H1 (cell line): ENCODE results near the gene RBL1. TPM values are rescaled to one million over a fixed set of nuclear protein-coding genes. Genes with fewer than 3 reads are reported as not detected.

ENCODE experiments used
- ATF3 ChIP-seq: IDR thresholded peaks from 2 replicates; pipeline ENCODE4 v1.6.1; 2011; ENCODE audit warnings: low read depth, mild to moderate bottlenecking, low read length; ENCODE audit not compliant: insufficient read depth
- MAX ChIP-seq: IDR thresholded peaks from 2 replicates; pipeline ENCODE4 v1.6.1; 2012; ENCODE audit warnings: inconsistent platforms
- SP2 ChIP-seq: IDR thresholded peaks from 2 replicates; pipeline ENCODE4 v1.6.1; 2012; ENCODE audit warnings: mild to moderate bottlenecking, low read length, inconsistent platforms
- polyA plus RNA-seq, 7 experiments: library from polyadenylated mRNA; depleted of rRNA in 3 of 7; stranded (reverse) in 5 of 7; unstranded in 2 of 7; fragments of >200 nt in 5 of 7; fragments of 200-250 nt in 2 of 7; gene quantifications; 1 replicate in 5 of 7; 2 replicates in 1 of 7; 4 replicates in 1 of 7; pipeline versions ENCODE4 v1.2.1 to v1.2.3, GENCODE V29; 2011 to 2013; ENCODE audit warnings: missing spikeins in 2 of 7, mixed read lengths in 2 of 7
- total RNA-seq: library from RNA; stranded (reverse); fragmentation: NEBNext Ultra II Directional; extraction: Animal tissue kit (Norgen Biotek cat#: 25700); gene quantifications from 2 replicates; pipeline ENCODE4 v1.2.1, GENCODE V29; 2021

Gene RBL1
- total and polyA plus RNA-seq, 2 of the 8 experiments (the other 6 are each of a cell fraction or from before 2014, with no cell fraction given), result 3.2 to 12.3 TPM

GRCh38 chr20:36959242-36959641 is 136.6 kb downstream of the RBL1 start (continued):
- TF ChIP-seq ATF3, result no peak
- TF ChIP-seq MAX, result no peak
- TF ChIP-seq SP2, result no peak
